Stomach (tissue), 9 donors: Measurements from ENCODE around the gene CSGALNACT2. TPM values are rescaled to one million over a fixed set of nuclear protein-coding genes. Genes with fewer than 3 reads are reported as not detected.

Experiments
- DNase-seq, 2 donors: peaks; one replicate each; pipeline versions ENCODE4 v3.0.0 to v3.0.0-alpha.2; 2013 to 2019
- H3K27ac ChIP-seq, 5 donors: fragments of 200-600 bp in 4 of 5; sonication (generic) in 4 of 5; one replicate each; pipeline ENCODE4 v1.5.1; 2013 to 2019; ENCODE audit warnings: mild to moderate bottlenecking in 1 of 5, moderate library complexity in 1 of 5
- H3K27me3 ChIP-seq, 3 donors: fragments of 200-600 bp; sonication (generic); one replicate each; pipeline ENCODE4 v1.5.1; 2017 to 2019; ENCODE audit warnings: mixed run types in 1 of 3
- H3K36me3 ChIP-seq, 4 donors: fragments of 200-600 bp; sonication (generic); 1 replicate in 3 of 4; 2 replicates in 1 of 4; pipeline ENCODE4 v1.5.1; 2016 to 2019
- H3K4me1 ChIP-seq, 4 donors: fragments of 200-600 bp; sonication (generic); one replicate each; pipeline ENCODE4 v1.5.1; 2016 to 2019
- H3K4me3 ChIP-seq, 4 donors: fragments of 200-600 bp; sonication (generic) in 3 of 4; one replicate each; pipeline ENCODE4 v1.5.1; 2016 to 2019; ENCODE audit warnings: mild to moderate bottlenecking in 1 of 4
- H3K9me3 ChIP-seq, 4 donors: fragments of 200-600 bp; sonication (generic); one replicate each; pipeline ENCODE4 v1.5.1; 2016 to 2019
- CTCF ChIP-seq, 7 experiments: fragments of 450-650 bp in 4 of 7; fragments of 200-600 bp in 3 of 7; sonication (generic) in 3 of 7; IDR thresholded peaks; one replicate each; pipeline ENCODE4 v1.5.1; 2016 to 2019; ENCODE audit warnings: antibody characterized with exemption in 7 of 7, control low read depth in 2 of 7, mild to moderate bottlenecking in 1 of 7
- EP300 ChIP-seq: sonication (generic); formaldehyde crosslinking; IDR thresholded peaks from one replicate; pipeline ENCODE4 v1.6.1; 2017; ENCODE audit warnings: antibody characterized with exemption
- POLR2A ChIP-seq, 4 donors: fragments of 450-650 bp; IDR thresholded peaks; one replicate each; pipeline ENCODE4 v1.6.1; 2016; ENCODE audit warnings: antibody characterized with exemption in 4 of 4, control low read depth in 2 of 4, mild to moderate bottlenecking in 1 of 4, moderate library complexity in 1 of 4
- POLR2AphosphoS5 ChIP-seq, 3 donors: sonication (generic); formaldehyde crosslinking; IDR thresholded peaks; one replicate each; pipeline ENCODE4 v1.6.1; 2016; ENCODE audit warnings: antibody characterized with exemption in 3 of 3
- WGBS, 5 donors: extraction: QIAGEN DNeasy Blood & Tissue Kit in 3 of 5; methylation state at CpG; one replicate each; pipeline versions ENCODE4 v1.1.5 to v1.1.7; 2013 to 2018; 5-methylcytosine and 5-hydroxymethylcytosine counted together
- intact Hi-C: fragments of 100-400 bp; cut with DNase I; formaldehyde crosslinking; loops from one replicate; pipeline ENCODE4 v1.15.1; 2023; ENCODE audit warnings: low total_unique reads
- polyA plus RNA-seq, 3 donors: library from polyadenylated mRNA; stranded (reverse); fragments of 200-250 nt; gene quantifications; one replicate each; pipeline ENCODE4 v1.2.3, GENCODE V29; 2013
- total RNA-seq, 5 donors: library from RNA; depleted of rRNA; stranded (reverse); fragments of >200 nt; gene quantifications; one replicate each; pipeline versions ENCODE4 v1.1.0 to v1.2.3, GENCODE V29; 2014 to 2016
- donor health status: healthy with polysubstance abuse.
- donor health status: Bipolar disorder and iron deficiency.
- donor health status: healthy.

CSGALNACT2 gene
- total and polyA plus RNA-seq, 8 donors = 2.0 to 30.1 (median 7.8) TPM

- Histone ChIP-seq H3K4me3 (no peak overlapping the region), H3K4me1 (peaks cover 0 to 9% (median 4%) of the 10 kb centered on the region in 4 donors), H3K36me3 (no peaks in the 10 kb centered on the region), H3K9me3 (no peaks in the 10 kb centered on the region), H3K27ac (no peak overlapping the region), H3K27me3 (no peaks in the 10 kb centered on the region)
- 86 to 92% (median 90%) methylated on average over 18 to 24 of the region's 24 CpGs for WGBS, 5 donors
- TF ChIP-seq POLR2AphosphoS5 (IDR thresholded peaks at IDR 0.05) = no peak
- no peak for TF ChIP-seq EP300
- TF ChIP-seq POLR2A (IDR thresholded peaks at IDR 0.05) = no peak
- no peak for TF ChIP-seq CTCF (IDR thresholded peaks at IDR 0.05)
- intact Hi-C loops = no loop called here
- DNase-seq = no peak
Observed at GRCh38 chr10:43114088-43114742, 24.0 kb upstream of the CSGALNACT2 start.

GRCh38 chr10:43114743-43115611 lies 23.3 kb upstream of the CSGALNACT2 start:
- Histone ChIP-seq H3K4me3 (no peak overlapping the region), H3K9me3 (no peaks in the 10 kb centered on the region), H3K36me3 (no peaks in the 10 kb centered on the region), H3K27ac (no peak overlapping the region), H3K4me1 (peaks cover 0 to 9% (median 4%) of the 10 kb centered on the region in 4 donors), H3K27me3 (no peaks in the 10 kb centered on the region)
- WGBS, 5 donors = 45 to 94% (median 75%) methylated on average over 6 to 17 of the region's 17 CpGs
- intact Hi-C loops = no loop called here
- TF ChIP-seq CTCF (IDR thresholded peaks at IDR 0.05) (no peak), EP300 (no peak), POLR2AphosphoS5 (IDR thresholded peaks at IDR 0.05) (no peak), POLR2A (IDR thresholded peaks at IDR 0.05) (no peak)
- DNase-seq = no peak

GRCh38 chr10:43115881-43116595 lies 22.2 kb upstream of the CSGALNACT2 start:
- Histone ChIP-seq H3K9me3 (no peaks in the 10 kb centered on the region), H3K4me1 (peaks cover 0 to 4% (median 0%) of the 10 kb centered on the region in 4 donors), H3K36me3 (no peaks in the 10 kb centered on the region), H3K4me3 (no peak overlapping the region), H3K27me3 (no peaks in the 10 kb centered on the region), H3K27ac (no peak overlapping the region)
- 81 to 94% (median 89%) methylated on average over 9 to 10 of the region's 10 CpGs for WGBS, 5 donors
- DNase-seq = no peak
- TF ChIP-seq POLR2AphosphoS5 (IDR thresholded peaks at IDR 0.05) (no peak), EP300 (no peak), POLR2A (IDR thresholded peaks at IDR 0.05) (no peak), CTCF (IDR thresholded peaks at IDR 0.05) (no peak)
- intact Hi-C loops = no loop called here

- intact Hi-C loops = no loop called here
- peaks cover 0 to 9% (median 0%) of the 10 kb centered on the region in 4 donors for H3K4me1 ChIP-seq
- H3K4me3 ChIP-seq = no peak overlapping the region
- TF ChIP-seq CTCF (IDR thresholded peaks at IDR 0.05) = no peak
- no peak for TF ChIP-seq EP300
- no peak for TF ChIP-seq POLR2A (IDR thresholded peaks at IDR 0.05)
- no peak for TF ChIP-seq POLR2AphosphoS5 (IDR thresholded peaks at IDR 0.05)
- no peak for DNase-seq
- no peak overlapping the region for H3K27ac ChIP-seq
- WGBS, 5 donors = 69 to 93% (median 86%) methylated on average over 10 of the region's 10 CpGs
- H3K36me3 ChIP-seq = no peaks in the 10 kb centered on the region
- no peaks in the 10 kb centered on the region for H3K27me3 ChIP-seq
- no peaks in the 10 kb centered on the region for H3K9me3 ChIP-seq
Observed at GRCh38 chr10:43116596-43116995, 21.6 kb upstream of the CSGALNACT2 start.
